MM.1S (cell line): ENCODE measurements around the gene STS.

Source experiments
- DNase-seq: peaks from one replicate; pipeline ENCODE4 v3.0.0-alpha.2; 2015
- H2AFZ ChIP-seq: fragments of 300-600 bp; sonication (generic); 2 replicates; pipeline ENCODE4 v1.6.0; 2016; ENCODE audit warnings: antibody characterized with exemption, low read length
- H3F3A ChIP-seq: fragments of 300-600 bp; sonication (generic); 2 replicates; pipeline ENCODE4 v1.6.1; 2016; ENCODE audit warnings: mild to moderate bottlenecking, antibody characterized with exemption, low read length, moderate library complexity, mixed read lengths; ENCODE audit not compliant: insufficient read depth
- H3K27ac ChIP-seq: fragments of 300-600 bp; sonication (generic); 2 replicates; pipeline ENCODE4 v1.5.1; 2016; ENCODE audit warnings: mild to moderate bottlenecking, low read length
- H3K27me3 ChIP-seq: fragments of 300-600 bp; sonication (generic); replicated peaks from 2 replicates; pipeline ENCODE4 v1.6.0; 2016; ENCODE audit warnings: low read length; ENCODE audit not compliant: insufficient read depth
- H3K36me3 ChIP-seq: fragments of 300-600 bp; sonication (generic); replicated peaks from 2 replicates; pipeline ENCODE4 v1.6.1; 2016; ENCODE audit warnings: mild to moderate bottlenecking, low read length, mixed read lengths; ENCODE audit not compliant: insufficient read depth
- H3K4me1 ChIP-seq: fragments of 300-600 bp; sonication (generic); 2 replicates; pipeline ENCODE4 v1.6.1; 2016; ENCODE audit warnings: low read length, mixed read lengths
- H3K4me2 ChIP-seq: fragments of 300-600 bp; sonication (generic); 2 replicates; pipeline ENCODE4 v1.6.0; 2016; ENCODE audit warnings: low read depth, low read length
- H3K4me3 ChIP-seq: fragments of 300-600 bp; sonication (generic); 2 replicates; pipeline ENCODE4 v1.5.1; 2016; ENCODE audit warnings: low read length, mixed read lengths
- H3K79me2 ChIP-seq: fragments of 300-600 bp; sonication (generic); 2 replicates; pipeline ENCODE4 v1.6.1; 2016; ENCODE audit warnings: mixed run types, low read length, mixed read lengths
- H3K9ac ChIP-seq: fragments of 300-600 bp; sonication (generic); 2 replicates; pipeline ENCODE4 v1.6.1; 2016; ENCODE audit warnings: low read length, mixed read lengths
- H3K9me2 ChIP-seq: fragments of 300-600 bp; sonication (generic); replicated peaks from 2 replicates; pipeline ENCODE4 v1.6.1; 2016; ENCODE audit warnings: mild to moderate bottlenecking, low read length, mixed read lengths; ENCODE audit not compliant: insufficient read depth
- H3K9me3 ChIP-seq: fragments of 300-600 bp; sonication (generic); replicated peaks from 2 replicates; pipeline ENCODE4 v1.6.1; 2016; ENCODE audit warnings: mild to moderate bottlenecking, low read length, mixed read lengths; ENCODE audit not compliant: insufficient read depth
- H4K20me1 ChIP-seq: fragments of 300-600 bp; sonication (generic); 2 replicates; pipeline ENCODE4 v1.6.1; 2016; ENCODE audit warnings: mild to moderate bottlenecking, low read length, moderate library complexity, mixed read lengths; ENCODE audit not compliant: insufficient read depth
- EZH2 ChIP-seq: fragments of 300-600 bp; sonication (generic); optimal IDR thresholded peaks from 2 replicates; pipeline ENCODE3; 2017; ENCODE audit warnings: low read depth, mild to moderate bottlenecking, antibody characterized with exemption, low read length, mixed read lengths
- EZH2phosphoT487 ChIP-seq: fragments of 300-600 bp; sonication (generic); IDR thresholded peaks from 2 replicates; pipeline ENCODE4 v1.6.1; 2018; ENCODE audit warnings: antibody characterized with exemption, low read length
- TF ChIP-seq, protein P1 (sequence below): fragments of 300-600 bp; sonication (generic); IDR thresholded peaks from 2 replicates; pipeline ENCODE4 v1.5.1; 2016; ENCODE audit warnings: antibody characterized with exemption, low read length, mixed read lengths

STS gene

GRCh38 chrX:7146020-7146702 lies 1.4 kb upstream of the STS start:
- H4K20me1 ChIP-seq, result no peaks in the 10 kb centered on the region
- H3K4me1 ChIP-seq, result 0 out of 2 replicates have a peak, but pooled peaks cover 3% of the 10 kb centered on the region
- no peak for TF ChIP-seq EZH2phosphoT487
- TF ChIP-seq EZH2, result no peak
- TF ChIP-seq, protein P1, sequence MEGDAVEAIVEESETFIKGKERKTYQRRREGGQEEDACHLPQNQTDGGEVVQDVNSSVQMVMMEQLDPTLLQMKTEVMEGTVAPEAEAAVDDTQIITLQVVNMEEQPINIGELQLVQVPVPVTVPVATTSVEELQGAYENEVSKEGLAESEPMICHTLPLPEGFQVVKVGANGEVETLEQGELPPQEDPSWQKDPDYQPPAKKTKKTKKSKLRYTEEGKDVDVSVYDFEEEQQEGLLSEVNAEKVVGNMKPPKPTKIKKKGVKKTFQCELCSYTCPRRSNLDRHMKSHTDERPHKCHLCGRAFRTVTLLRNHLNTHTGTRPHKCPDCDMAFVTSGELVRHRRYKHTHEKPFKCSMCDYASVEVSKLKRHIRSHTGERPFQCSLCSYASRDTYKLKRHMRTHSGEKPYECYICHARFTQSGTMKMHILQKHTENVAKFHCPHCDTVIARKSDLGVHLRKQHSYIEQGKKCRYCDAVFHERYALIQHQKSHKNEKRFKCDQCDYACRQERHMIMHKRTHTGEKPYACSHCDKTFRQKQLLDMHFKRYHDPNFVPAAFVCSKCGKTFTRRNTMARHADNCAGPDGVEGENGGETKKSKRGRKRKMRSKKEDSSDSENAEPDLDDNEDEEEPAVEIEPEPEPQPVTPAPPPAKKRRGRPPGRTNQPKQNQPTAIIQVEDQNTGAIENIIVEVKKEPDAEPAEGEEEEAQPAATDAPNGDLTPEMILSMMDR, result no peak
- H3K27ac ChIP-seq, result no peak overlapping the region
- no peak for DNase-seq
- H3K4me3 ChIP-seq, result no peak overlapping the region
- no peaks in the 10 kb centered on the region for H3F3A ChIP-seq
- H3K9ac ChIP-seq, result no peak overlapping the region
- H2AFZ ChIP-seq, result no peak overlapping the region
- H3K79me2 ChIP-seq, result peaks cover 36% of the 10 kb centered on the region
- H3K36me3 ChIP-seq, result no peaks in the 10 kb centered on the region
- no peak overlapping the region for H3K4me2 ChIP-seq
- H3K9me3 ChIP-seq, result no peaks in the 10 kb centered on the region
- H3K9me2 ChIP-seq, result no peaks in the 10 kb centered on the region
- H3K27me3 ChIP-seq, result no peaks in the 10 kb centered on the region

DNA sequence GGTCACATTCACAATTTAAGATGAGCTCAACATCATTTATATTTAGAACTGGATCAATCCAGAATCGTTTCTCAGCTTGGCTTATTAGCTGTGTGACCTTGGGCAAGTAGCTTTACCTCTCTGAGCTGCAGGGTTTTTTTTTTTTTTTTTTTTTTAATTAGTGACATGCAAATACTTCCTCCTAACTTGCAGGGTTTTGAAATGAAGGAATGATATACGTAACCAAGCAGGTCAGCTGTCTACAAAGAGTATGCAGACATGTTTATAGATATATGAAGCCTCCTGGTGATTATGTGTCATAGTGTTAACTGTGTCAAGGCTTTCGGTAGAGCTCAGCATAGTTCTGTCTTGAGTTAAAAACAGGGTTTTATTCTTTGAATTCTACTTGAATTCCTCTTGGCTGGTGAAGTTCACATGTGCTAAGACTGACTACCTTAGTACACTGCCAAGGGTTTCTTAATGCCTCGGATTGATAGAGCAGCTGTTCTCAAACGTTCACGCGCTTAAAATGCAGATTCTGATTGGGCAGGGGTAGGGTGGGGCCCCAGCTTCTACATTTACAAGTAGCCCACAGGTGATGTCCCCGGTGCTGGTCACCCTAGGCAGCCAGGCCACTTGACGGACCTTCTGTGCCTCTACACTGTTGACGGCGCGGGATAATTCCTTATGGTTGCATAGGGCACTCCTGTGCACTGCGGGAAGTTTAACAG lies 654 bp upstream of the STS start:
- Histone ChIP-seq H3K9ac (peak overlapping the region; percentile 82), H3K9me3 (no peaks in the 10 kb centered on the region), H3K4me1 (0 out of 2 replicates have a peak, but pooled peaks cover 3% of the 10 kb centered on the region), H3F3A (no peaks in the 10 kb centered on the region), H3K27me3 (no peaks in the 10 kb centered on the region), H3K9me2 (no peaks in the 10 kb centered on the region), H3K4me3 (peak overlapping the region; percentile 91), H3K79me2 (peaks cover 36% of the 10 kb centered on the region), H3K27ac (peak overlapping the region; percentile 42; the same call in 1 of the 2 replicates), H3K36me3 (no peaks in the 10 kb centered on the region), H4K20me1 (no peaks in the 10 kb centered on the region), H3K4me2 (peak overlapping the region; percentile 93), H2AFZ (peak overlapping the region; percentile 81)
- peak; percentile 10 for DNase-seq
- TF ChIP-seq, protein P1, result no peak
- TF ChIP-seq EZH2phosphoT487 (no peak), EZH2 (no peak)

GRCh38 chrX:7147978-7148854 lies 704 bp downstream of the STS start, which contains the start of gene PUDP:
TSS of gene PUDP (minus strand) at chrX:7148153. CDS start at chrX:7148113, 40 bp downstream.
- Histone ChIP-seq H3K27ac (peak within 1 kb of the TSS; percentile 68), H3F3A (no peaks in the 10 kb centered on the region), H3K9me2 (no peaks in the 10 kb centered on the region), H3K27me3 (no peaks in the 10 kb centered on the region), H3K9ac (peak within 1 kb of the TSS; percentile 84), H3K4me3 (peak within 1 kb of the TSS; percentile 91), H3K4me1 (0 out of 2 replicates have a peak, but pooled peaks cover 3% of the 10 kb centered on the region), H3K9me3 (no peaks in the 10 kb centered on the region), H3K4me2 (peak within 1 kb of the TSS; percentile 93), H3K79me2 (peaks cover 36% of the 10 kb centered on the region), H4K20me1 (no peaks in the 10 kb centered on the region), H2AFZ (peak within 1 kb of the TSS; percentile 92), H3K36me3 (no peaks in the 10 kb centered on the region)
- DNase-seq, result peak; percentile 87
- TF ChIP-seq, protein P1, result peak; percentile 24
- TF ChIP-seq EZH2, result no peak
- no peak for TF ChIP-seq EZH2phosphoT487
